Naive thymus-derived CD4-positive, alpha-beta T cell (primary cell): ENCODE data around the gene ALPP. TPM values are rescaled to one million over a fixed set of nuclear protein-coding genes. Genes with fewer than 3 reads are reported as not detected.
"Not testable (repeated sequence)": the region's sequence is repeated elsewhere in the genome, so short reads cannot be mapped to it uniquely, and the experiment has no call there.

Experiments used
- ATAC-seq: fragments of 150-1000 bp; cut with Tn5 transposase; 2 replicates; pipeline ENCODE4 v1.10.0; 2021; ENCODE audit warnings: mild to moderate bottlenecking, moderate library complexity
- CTCF ChIA-PET: fragments of 350-600 bp; sonication (Branson Sonifier 250); formaldehyde crosslinking; loops from one replicate; lab custom pipeline; 2021; ENCODE audit warnings: antibody characterized with exemption; lab: Charles Lee
- POLR2A ChIA-PET: fragments of 350-600 bp; sonication (Branson Sonifier 250); formaldehyde crosslinking; loops from one replicate; lab custom pipeline; 2021; ENCODE audit warnings: antibody characterized with exemption, inconsistent platforms; lab: Charles Lee
- DNase-seq, 9 donors: peaks; one replicate each; pipeline versions ENCODE4 v3.0.0 to v3.0.0-alpha.2; 2020 to 2022; ENCODE audit warnings: mixed read lengths in 1 of 9
- H3K27ac ChIP-seq: one replicate; pipeline ENCODE4 v1.7.0; 2013; ENCODE audit warnings: mild to moderate bottlenecking, low read depth, low read length, moderate library complexity
- H3K27me3 ChIP-seq, 2 donors: one replicate each; pipeline ENCODE4 v1.7.0; 2013; ENCODE audit warnings: low read length in 2 of 2, mild to moderate bottlenecking in 2 of 2, moderate library complexity in 2 of 2; ENCODE audit not compliant: control insufficient read depth in 2 of 2, insufficient read depth in 2 of 2
- H3K36me3 ChIP-seq, 3 experiments: 1 replicate in 2 of 3; 2 replicates in 1 of 3; pipeline ENCODE4 v1.7.0; 2013; ENCODE audit warnings: low read length in 3 of 3, mild to moderate bottlenecking in 3 of 3, moderate library complexity in 1 of 3; ENCODE audit not compliant: insufficient read depth in 3 of 3, control insufficient read depth in 2 of 3
- H3K4me1 ChIP-seq, 2 donors: one replicate each; pipeline ENCODE4 v1.7.0; 2013; ENCODE audit warnings: low read length in 2 of 2, mild to moderate bottlenecking in 2 of 2, moderate library complexity in 1 of 2; ENCODE audit not compliant: control insufficient read depth in 2 of 2, insufficient read depth in 2 of 2
- H3K4me3 ChIP-seq: 2 replicates; pipeline ENCODE4 v1.7.0; 2013; ENCODE audit warnings: mild to moderate bottlenecking, low read length
- H3K9me3 ChIP-seq, 3 experiments: 1 replicate in 2 of 3; 2 replicates in 1 of 3; pipeline ENCODE4 v1.7.0; 2013; ENCODE audit warnings: low read length in 3 of 3; ENCODE audit not compliant: control insufficient read depth in 2 of 3
- H3K27ac Mint-ChIP-seq, 9 donors: one replicate each; pipeline ENCODE4 v1.8.0; 2020 to 2022; ENCODE audit warnings: mixed read lengths in 9 of 9, mild to moderate bottlenecking in 8 of 9, moderate library complexity in 5 of 9, inconsistent platforms in 2 of 9
- H3K27me3 Mint-ChIP-seq, 5 donors: one replicate each; pipeline ENCODE4 v1.8.0; 2021 to 2022; ENCODE audit warnings: mixed read lengths in 5 of 5, mild to moderate bottlenecking in 1 of 5
- H3K36me3 Mint-ChIP-seq, 5 donors: one replicate each; pipeline ENCODE4 v1.8.0; 2020 to 2022; ENCODE audit warnings: mixed read lengths in 5 of 5, mild to moderate bottlenecking in 3 of 5, inconsistent platforms in 1 of 5
- H3K4me1 Mint-ChIP-seq, 7 donors: one replicate each; pipeline ENCODE4 v1.8.0; 2020 to 2022; ENCODE audit warnings: mixed read lengths in 7 of 7, mild to moderate bottlenecking in 3 of 7, inconsistent platforms in 1 of 7
- H3K4me3 Mint-ChIP-seq, 10 donors: one replicate each; pipeline ENCODE4 v1.8.0; 2020 to 2022; ENCODE audit warnings: mild to moderate bottlenecking in 10 of 10, mixed read lengths in 10 of 10, moderate library complexity in 6 of 10, inconsistent platforms in 2 of 10
- H3K9me3 Mint-ChIP-seq, 11 donors: one replicate each; pipeline ENCODE4 v1.8.0; 2020 to 2022; ENCODE audit warnings: mixed read lengths in 11 of 11, mild to moderate bottlenecking in 4 of 11, inconsistent platforms in 1 of 11, moderate library complexity in 1 of 11
- intact Hi-C, 2 donors: fragments of 100-400 bp; cut with micrococcal nuclease; formaldehyde crosslinking; loops; one replicate each; pipeline ENCODE4 v1.15.1; 2023
- polyA plus RNA-seq, 2 donors: library from polyadenylated mRNA; unstranded; fragments of 300-500 nt; fragmentation: Illumina TruSeq; gene quantifications; one replicate each; pipeline ENCODE4 v1.2.3, GENCODE V29; 2021
- total RNA-seq, 6 experiments: library from RNA in 5 of 6; stranded (reverse) in 5 of 6; gene quantifications; 1 replicate in 5 of 6; 2 replicates in 1 of 6; pipeline ENCODE4 v1.2.3 and lab custom pipeline; 2021 to 2026

ALPP gene
- total and polyA plus RNA-seq, 7 experiments from 2014 or later, result 0.24 TPM; not detected in 5

DNA sequence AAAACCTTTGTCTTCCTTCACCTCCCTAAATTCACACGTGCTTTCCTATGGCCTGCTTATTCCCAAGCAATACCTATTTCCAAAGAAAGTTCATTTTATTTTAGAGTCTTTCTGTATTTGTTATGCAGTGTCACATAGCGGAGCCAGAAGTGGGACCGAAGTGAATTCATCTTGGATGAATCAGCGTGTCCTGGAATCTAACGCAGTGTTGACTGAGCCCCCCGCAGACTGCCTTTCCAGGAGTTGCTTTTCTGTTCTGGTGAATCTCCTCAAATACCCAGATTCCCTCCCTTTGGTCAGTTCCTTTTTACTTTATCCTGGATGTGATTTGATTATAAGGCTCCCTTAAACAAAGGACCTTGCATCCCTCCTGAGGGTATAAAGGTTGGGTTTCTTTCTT, 10.8 kb downstream of the ALPP start:
- H3K36me3 Mint-ChIP-seq, result no peaks in the 10 kb centered on the region
- H3K9me3 Mint-ChIP-seq, result peaks cover 0 to 4% (median 0%) of the 10 kb centered on the region in 11 donors
- Histone ChIP-seq H3K27me3 (no peaks in the 10 kb centered on the region), H3K4me1 (no peaks in the 10 kb centered on the region), H3K27ac (no peak overlapping the region), H3K9me3 (no peaks in the 10 kb centered on the region), H3K36me3 (no peaks in the 10 kb centered on the region), H3K4me3 (no peak overlapping the region)
- no peak overlapping the region for H3K27ac Mint-ChIP-seq
- ATAC-seq (no peak), DNase-seq (no peak)
- intact Hi-C loops, result no loop called here
- H3K27me3 Mint-ChIP-seq, result peaks cover 33 to 52% (median 43%) of the 10 kb centered on the region in 5 donors
- no peak overlapping the region for H3K4me3 Mint-ChIP-seq
- POLR2A ChIA-PET, result no interaction called here
- H3K4me1 Mint-ChIP-seq, result peaks cover 0 to 8% (median 0%) of the 10 kb centered on the region in 7 donors
- CTCF ChIA-PET, result no interaction called here

DNA sequence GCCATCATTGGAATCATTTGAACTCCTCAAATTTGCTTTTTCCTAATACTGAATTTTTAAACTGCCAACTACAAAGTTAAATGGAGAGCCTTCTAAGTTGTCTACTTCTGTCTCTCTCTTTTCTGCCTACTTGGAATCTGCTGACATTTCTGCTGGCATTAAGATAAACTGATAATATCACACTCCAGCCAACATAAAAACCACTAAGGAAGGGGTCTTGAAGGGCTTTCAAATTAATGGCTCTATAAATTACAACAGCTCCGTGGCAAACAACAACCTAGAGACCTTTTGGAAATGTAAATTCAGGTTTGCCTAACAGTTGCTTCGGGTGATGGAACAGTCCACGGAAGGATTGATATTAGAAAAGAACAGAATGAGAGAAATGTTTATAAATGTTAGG, 12.1 kb downstream of the ALPP start:
- H3K4me1 ChIP-seq, result no peaks in the 10 kb centered on the region
- H3K27ac ChIP-seq, result no peak overlapping the region
- ATAC-seq (no peak), DNase-seq (no peak)
- Mint-ChIP-seq H3K4me1 (peaks cover 0 to 7% (median 0%) of the 10 kb centered on the region in 7 donors), H3K36me3 (no peaks in the 10 kb centered on the region), H3K9me3 (peaks cover 0 to 4% (median 0%) of the 10 kb centered on the region in 11 donors), H3K27ac (no peak overlapping the region), H3K4me3 (no peak overlapping the region), H3K27me3 (peaks cover 22 to 45% (median 37%) of the 10 kb centered on the region in 5 donors)
- no peaks in the 10 kb centered on the region for H3K9me3 ChIP-seq
- H3K27me3 ChIP-seq, result no peaks in the 10 kb centered on the region
- CTCF ChIA-PET, result no interaction called here
- intact Hi-C loops, result no loop called here
- POLR2A ChIA-PET, result no interaction called here
- no peak overlapping the region for H3K4me3 ChIP-seq
- no peaks in the 10 kb centered on the region for H3K36me3 ChIP-seq

DNA sequence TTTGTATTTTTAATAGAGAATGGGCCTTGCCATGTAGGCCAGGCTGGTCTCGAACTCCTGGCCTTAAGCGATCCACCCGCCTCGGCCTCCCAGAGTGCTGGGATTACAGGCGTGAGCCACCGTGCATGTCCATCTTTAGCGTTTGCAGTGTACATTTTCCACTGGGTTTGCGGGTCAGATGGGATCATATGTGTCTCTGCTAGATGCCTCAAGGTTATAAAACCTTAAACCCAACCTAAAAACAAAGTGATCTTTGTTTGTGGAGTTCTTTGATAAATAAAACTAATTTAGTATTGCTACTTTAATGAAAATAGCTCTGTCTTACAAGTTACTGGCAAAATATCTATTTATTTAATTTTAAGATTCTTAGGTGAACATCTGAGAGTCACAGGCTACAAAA, 15.0 kb downstream of the ALPP start:
- ChIA-PET CTCF (no interaction called here), POLR2A (no interaction called here)
- no peaks in the 10 kb centered on the region for H3K36me3 ChIP-seq
- H3K4me3 ChIP-seq, result no peak overlapping the region
- Mint-ChIP-seq H3K27me3 (peaks cover 17 to 37% (median 33%) of the 10 kb centered on the region in 5 donors), H3K4me3 (no peak overlapping the region), H3K4me1 (peaks cover 0 to 5% (median 0%) of the 10 kb centered on the region in 7 donors), H3K36me3 (no peaks in the 10 kb centered on the region), H3K9me3 (peaks cover 0 to 4% (median 0%) of the 10 kb centered on the region in 11 donors), H3K27ac (no peak overlapping the region)
- no peaks in the 10 kb centered on the region for H3K4me1 ChIP-seq
- no peak overlapping the region for H3K27ac ChIP-seq
- intact Hi-C loops, result no loop called here
- ATAC-seq (no peak), DNase-seq (no peak)
- H3K9me3 ChIP-seq, result no peaks in the 10 kb centered on the region
- H3K27me3 ChIP-seq, result no peaks in the 10 kb centered on the region

DNA sequence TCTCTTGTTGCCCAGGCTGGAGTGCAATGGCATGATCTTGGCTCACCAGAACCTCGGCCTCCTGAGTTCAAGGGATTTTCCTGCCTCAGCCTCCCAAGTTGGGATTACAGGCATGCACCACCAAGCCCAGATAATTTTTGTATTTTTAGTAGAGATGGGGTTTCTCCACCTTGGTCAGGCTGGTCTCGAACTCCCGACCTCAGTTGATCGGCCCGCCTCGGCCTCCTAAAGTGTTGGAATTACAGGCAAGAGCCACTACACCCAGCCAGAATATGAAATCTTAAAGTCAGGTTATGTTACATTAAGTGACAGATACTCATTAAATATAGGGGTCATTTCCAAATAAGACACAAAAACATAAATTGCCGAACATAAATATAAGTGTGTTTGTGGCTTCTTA, 15.9 kb downstream of the ALPP start:
- DNase-seq, H3K36me3 ChIP-seq, H3K4me3 Mint-ChIP-seq, H3K27ac Mint-ChIP-seq, intact Hi-C loops, H3K36me3 Mint-ChIP-seq, ATAC-seq, H3K27me3 ChIP-seq, H3K27ac ChIP-seq, H3K4me3 ChIP-seq, POLR2A ChIA-PET, H3K9me3 Mint-ChIP-seq, H3K4me1 Mint-ChIP-seq, H3K9me3 ChIP-seq, CTCF ChIA-PET, H3K4me1 ChIP-seq: not testable (repeated sequence)
- peaks cover 12 to 36% (median 26%) of the 10 kb centered on the region in 5 donors for H3K27me3 Mint-ChIP-seq

DNA sequence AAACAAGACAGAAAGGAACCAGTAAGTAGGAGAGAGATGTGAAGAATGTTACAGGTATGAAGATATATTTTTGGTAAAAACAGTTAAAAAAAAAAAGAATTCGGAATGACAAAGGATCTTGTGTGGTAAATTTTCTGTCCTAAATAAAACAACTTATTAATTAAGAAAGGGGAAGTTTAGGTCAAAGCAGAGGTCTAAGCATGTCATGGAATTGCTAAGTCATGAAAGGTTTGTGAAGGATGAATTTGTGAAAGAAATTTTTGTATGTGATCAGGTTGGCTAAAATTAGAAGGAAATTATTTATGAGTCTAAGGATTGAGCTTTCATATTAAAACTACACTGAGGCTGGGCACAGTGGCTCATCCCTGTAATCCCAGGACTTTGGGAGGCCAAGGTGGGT, 17.0 kb downstream of the ALPP start:
- Histone ChIP-seq H3K27ac (no peak overlapping the region), H3K36me3 (no peaks in the 10 kb centered on the region), H3K9me3 (no peaks in the 10 kb centered on the region), H3K4me1 (no peaks in the 10 kb centered on the region), H3K4me3 (no peak overlapping the region), H3K27me3 (no peaks in the 10 kb centered on the region)
- H3K27ac Mint-ChIP-seq, result no peak overlapping the region
- peaks cover 5 to 32% (median 22%) of the 10 kb centered on the region in 5 donors for H3K27me3 Mint-ChIP-seq
- ChIA-PET POLR2A (no interaction called here), CTCF (no interaction called here)
- ATAC-seq (no peak), DNase-seq (no peak)
- intact Hi-C loops, result no loop called here
- no peaks in the 10 kb centered on the region for H3K36me3 Mint-ChIP-seq
- no peak overlapping the region for H3K4me3 Mint-ChIP-seq
- no peaks in the 10 kb centered on the region for H3K9me3 Mint-ChIP-seq
- peaks cover 0 to 5% (median 0%) of the 10 kb centered on the region in 7 donors for H3K4me1 Mint-ChIP-seq

DNA sequence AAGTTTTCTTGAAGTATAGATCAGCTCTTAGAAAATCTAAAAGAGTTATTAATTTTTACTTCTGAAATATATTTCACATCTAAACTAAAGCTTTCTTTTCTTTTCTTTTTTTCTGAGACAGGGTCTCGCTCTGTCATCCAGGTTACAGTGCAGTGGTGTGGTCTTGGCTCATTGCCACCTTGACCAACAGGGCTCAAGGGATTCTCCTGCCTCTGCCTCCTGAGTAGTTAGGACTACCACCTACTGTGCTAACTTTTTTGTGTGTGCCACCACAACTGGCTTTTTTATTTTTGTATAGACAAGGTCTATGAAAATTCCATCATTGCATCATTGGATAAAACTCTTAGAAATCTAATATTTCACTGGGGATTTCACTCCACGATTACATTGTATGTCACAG, 18.1 kb downstream of the ALPP start:
- peaks cover 0 to 29% (median 17%) of the 10 kb centered on the region in 5 donors for H3K27me3 Mint-ChIP-seq
- DNase-seq, result no peak
- ChIA-PET POLR2A (no interaction called here), CTCF (no interaction called here)
- H3K36me3 ChIP-seq, result no peaks in the 10 kb centered on the region
- no peak for ATAC-seq
- no peaks in the 10 kb centered on the region for H3K9me3 ChIP-seq
- no peak overlapping the region for H3K27ac ChIP-seq
- H3K27ac Mint-ChIP-seq, result no peak overlapping the region
- no peaks in the 10 kb centered on the region for H3K4me1 ChIP-seq
- H3K9me3 Mint-ChIP-seq, result no peaks in the 10 kb centered on the region
- no peaks in the 10 kb centered on the region for H3K36me3 Mint-ChIP-seq
- no peaks in the 10 kb centered on the region for H3K27me3 ChIP-seq
- intact Hi-C loops, result no loop called here
- no peak overlapping the region for H3K4me3 ChIP-seq
- no peak overlapping the region for H3K4me3 Mint-ChIP-seq
- H3K4me1 Mint-ChIP-seq, result no peaks in the 10 kb centered on the region

DNA sequence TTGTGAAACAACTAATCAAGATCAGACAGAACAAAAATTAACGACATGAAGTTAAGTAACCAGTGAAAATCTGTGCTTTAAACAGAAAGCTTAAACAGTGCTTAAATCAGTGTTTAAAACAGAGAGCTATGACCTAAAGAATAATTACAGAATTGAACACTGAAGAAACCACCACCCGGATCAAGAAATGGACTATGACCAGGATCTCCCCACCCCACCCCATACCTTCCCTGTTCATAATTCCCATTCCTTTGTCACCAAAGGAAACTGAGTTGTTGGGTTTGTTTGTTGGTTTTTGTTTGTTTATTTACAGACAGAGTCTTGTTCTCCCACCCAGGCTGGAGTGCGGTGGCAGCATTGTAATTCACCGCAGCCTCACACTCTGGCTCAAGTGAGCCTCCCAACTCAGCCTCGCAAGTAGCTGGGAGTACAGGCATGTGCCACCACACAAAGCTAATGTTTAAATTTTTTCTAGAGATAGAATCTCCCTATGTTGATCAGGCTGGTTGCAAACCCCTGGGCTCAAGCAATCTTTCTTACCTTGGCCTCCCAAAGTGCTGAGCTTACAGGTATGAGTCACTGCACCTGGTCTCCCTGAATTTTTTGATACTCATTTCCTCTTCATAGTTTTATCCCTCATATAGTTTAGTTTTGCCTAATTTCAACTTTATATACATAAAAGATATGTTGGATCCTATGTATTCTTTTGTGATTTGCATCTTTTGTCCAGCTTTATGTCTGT, 19.9 kb downstream of the ALPP start:
- DNase-seq, result no peak
- Mint-ChIP-seq H3K4me1 (no peaks in the 10 kb centered on the region), H3K9me3 (no peaks in the 10 kb centered on the region), H3K27me3 (peaks cover 0 to 24% (median 17%) of the 10 kb centered on the region in 5 donors), H3K36me3 (no peaks in the 10 kb centered on the region), H3K27ac (no peak overlapping the region), H3K4me3 (no peak overlapping the region)
- Histone ChIP-seq H3K4me3 (no peak overlapping the region), H3K27me3 (no peaks in the 10 kb centered on the region), H3K27ac (no peak overlapping the region), H3K9me3 (no peaks in the 10 kb centered on the region), H3K4me1 (no peaks in the 10 kb centered on the region), H3K36me3 (no peaks in the 10 kb centered on the region)
- ATAC-seq, result no peak
- ChIA-PET CTCF (interaction anchor here (0.5 to 0.6 kb wide), 2 partner anchors 159 to 337 kb away, joined by 3 read pairs; no protein-coding TSS in a partner anchor), POLR2A (no interaction called here)
- intact Hi-C loops, result no loop called here
